HG02571 (cell line): ENCODE results near the gene ROR1.
"Not testable (repeated sequence)": the region's sequence is repeated elsewhere in the genome, so short reads cannot be mapped to it uniquely, and the experiment has no call there.

Source experiments
- ATAC-seq: cut with Tn5 transposase; IDR thresholded peaks from one replicate; pipeline ENCODE4 v1.9.1; 2021; ENCODE audit warnings: mild to moderate bottlenecking, moderate library complexity; ENCODE audit not compliant: unreplicated experiment

Gene ROR1

GRCh38 chr1:63790989-63791388, 17.2 kb downstream of the ROR1 start:
- ATAC-seq = no peak

- ATAC-seq = no peak
These were observed 18.3 kb downstream of the ROR1 start for GRCh38 chr1:63792152-63792551.

- ATAC-seq = no peak
These were observed 20.0 kb downstream of the ROR1 start for GRCh38 chr1:63793741-63794240.

DNA sequence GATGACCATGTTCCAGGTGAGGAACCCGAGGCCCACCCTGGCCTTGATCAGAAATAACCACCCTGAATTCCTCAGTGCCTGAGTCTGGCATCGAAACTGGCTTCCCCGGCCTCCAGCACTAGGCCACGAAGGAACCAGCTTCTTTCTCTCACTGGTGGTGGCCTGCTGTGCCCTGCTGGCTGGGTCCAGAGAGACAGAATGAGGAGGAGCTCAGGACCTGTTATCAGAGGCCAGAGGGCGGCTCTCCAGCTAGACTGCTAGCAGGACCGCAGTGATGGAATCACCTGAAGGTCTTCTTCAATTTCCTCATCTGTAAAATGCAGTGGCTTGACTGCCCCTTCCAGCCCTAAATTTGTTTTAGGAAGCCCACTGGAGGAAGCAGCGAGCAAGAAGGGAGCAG, 20.5 kb downstream of the ROR1 start:
- no peak for ATAC-seq

DNA sequence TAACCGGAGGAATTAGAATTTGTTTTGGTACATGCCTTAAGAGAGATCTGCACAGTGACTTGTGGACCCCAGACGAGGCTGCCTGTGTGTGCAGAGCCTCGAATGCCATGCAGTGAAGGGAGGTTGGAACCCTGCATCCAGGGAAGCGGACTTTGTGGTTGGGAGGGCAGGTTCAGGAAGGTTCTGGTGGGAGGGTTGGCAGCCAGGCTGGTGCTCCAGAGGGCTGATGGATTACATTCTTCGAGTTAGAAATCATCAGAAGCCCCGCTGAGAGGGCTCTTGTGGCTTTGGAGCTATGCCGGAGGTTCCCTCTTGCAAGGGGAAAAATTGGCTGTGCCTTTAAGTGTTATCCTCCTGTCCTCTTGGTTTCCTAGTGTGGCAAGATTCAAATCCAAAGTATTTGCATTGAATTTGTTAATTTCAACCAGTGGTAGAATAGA, 21.1 kb downstream of the ROR1 start:
- no peak for ATAC-seq

DNA sequence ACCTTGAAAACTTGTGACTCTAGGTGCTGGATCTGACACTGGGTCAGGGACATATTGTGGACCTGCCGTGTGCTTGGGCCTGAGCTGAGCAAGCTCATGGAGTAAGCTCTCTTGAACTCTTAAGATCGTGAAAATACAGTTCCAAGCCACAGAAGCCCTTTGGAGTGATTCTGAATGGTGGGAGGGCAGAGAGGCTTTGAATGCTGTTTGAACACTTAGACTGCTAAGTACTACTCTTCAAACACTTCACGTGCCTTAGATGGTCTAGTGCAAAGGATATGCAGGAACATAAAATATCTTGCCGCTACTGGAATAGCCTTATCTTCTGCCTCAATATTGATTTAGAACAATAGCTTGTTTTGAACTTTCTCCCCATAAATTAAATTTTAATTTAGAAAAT, 21.6 kb downstream of the ROR1 start:
- no peak for ATAC-seq

DNA sequence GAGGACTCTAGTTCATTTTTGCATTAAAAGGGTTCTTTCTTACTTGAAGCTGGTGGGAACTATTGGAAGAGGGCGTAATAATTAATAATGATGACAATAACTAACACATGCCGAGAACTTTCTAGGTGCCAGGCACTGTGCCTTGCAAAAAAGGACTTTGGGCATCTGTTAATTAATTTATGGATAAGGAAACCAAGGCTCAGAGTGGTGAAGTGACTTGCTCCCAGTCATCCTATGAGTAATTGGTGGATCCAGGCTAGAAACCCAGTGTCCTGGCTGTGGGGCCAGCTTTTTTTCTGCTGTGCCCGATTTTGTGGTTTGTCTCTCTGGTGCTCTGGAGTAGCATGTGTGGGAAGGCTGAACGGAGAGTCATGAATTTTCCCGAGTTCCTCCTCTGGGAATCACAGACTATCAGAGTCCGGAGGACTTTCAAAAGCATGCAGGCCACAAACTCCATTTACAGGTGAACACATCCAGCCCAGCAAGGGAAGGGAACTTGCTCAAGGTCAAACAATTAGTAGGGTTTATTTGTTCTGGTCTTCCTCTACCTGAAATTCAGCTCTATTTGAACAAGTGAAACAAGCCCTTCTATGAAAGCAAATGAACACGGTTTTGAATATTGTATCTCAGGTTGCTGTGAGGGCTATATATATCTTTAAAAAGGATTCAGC, 23.4 kb downstream of the ROR1 start:
- ATAC-seq = no peak

DNA sequence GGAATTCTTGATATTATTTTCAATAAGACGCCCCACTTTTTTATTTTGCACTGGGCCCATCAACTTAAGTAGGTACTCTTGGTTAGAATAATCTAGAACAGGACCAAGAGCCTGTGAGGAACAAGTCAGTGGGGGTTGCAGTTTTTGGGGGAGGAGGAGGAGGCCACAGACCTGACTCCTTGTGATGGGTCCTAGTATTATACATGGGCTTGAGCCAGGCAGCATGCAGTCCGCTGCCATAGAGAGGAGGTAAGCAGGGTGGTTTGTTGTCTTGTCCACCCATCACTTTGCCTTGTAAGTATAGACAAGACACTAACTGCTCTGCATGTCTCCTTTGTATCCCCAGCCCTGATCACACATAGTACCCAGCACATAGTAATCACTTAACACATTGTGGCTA, 24.5 kb downstream of the ROR1 start:
- no peak for ATAC-seq

DNA sequence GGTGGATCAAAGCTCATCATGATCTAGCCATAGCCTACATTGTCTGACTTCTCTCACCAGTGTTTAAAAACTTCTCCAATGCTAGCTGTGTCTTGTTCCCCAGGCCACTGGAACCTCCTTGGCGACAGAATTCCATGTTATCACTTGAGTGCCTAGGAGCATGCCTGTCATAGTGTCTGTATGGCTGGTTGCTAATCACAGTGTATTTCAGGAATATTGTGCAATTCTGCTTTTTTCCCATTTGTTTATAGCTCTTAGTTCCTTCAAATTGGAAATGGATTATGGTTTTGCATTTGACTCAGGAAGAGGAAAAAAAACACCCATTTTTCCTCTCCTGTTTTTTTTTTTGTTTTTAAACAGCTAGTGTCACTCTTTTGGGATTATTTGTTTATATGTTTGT, 25.5 kb downstream of the ROR1 start:
- ATAC-seq = no peak

- no peak for ATAC-seq
These were observed 26.0 kb downstream of the ROR1 start for GRCh38 chr1:63799820-63800219.

- no peak for ATAC-seq
These were observed 28.3 kb downstream of the ROR1 start for GRCh38 chr1:63802109-63802508.

DNA sequence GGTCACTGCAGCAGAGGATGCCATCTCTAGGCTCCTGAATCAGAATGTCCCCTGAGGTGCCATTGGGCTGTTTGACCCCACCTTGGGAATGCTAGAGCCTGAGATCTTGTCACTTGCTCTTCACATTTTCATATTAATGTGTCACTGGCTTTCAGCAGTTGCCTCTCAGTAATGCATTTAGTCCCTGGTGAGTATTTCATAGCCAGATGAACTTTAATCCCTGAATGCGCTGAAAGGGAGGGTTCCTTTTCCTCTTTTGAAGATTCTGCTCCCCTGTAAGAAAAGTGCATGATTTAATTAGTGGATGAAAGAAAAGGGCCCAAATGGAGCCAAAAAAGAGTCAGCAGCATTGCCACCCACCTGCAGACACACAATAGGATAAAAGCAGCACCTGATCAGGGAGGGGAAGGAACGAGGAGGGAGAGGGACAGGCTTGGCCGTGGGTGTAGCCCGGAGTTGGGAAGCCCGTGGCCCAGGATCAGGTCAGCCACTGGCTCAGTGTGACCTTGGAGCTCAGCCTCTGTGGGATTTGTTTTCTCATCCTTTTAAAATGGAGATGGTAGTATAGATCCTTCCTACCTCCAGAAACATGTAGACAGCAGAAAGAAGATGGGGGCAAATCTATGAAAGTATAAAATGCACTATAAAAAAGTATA, 31.1 kb downstream of the ROR1 start:
- ATAC-seq = no peak

- no peak for ATAC-seq
These were observed 33.2 kb downstream of the ROR1 start for GRCh38 chr1:63807046-63807445.

- ATAC-seq = no peak
These were observed 37.2 kb downstream of the ROR1 start for GRCh38 chr1:63810936-63811469.

GRCh38 chr1:63812071-63812700, 38.4 kb downstream of the ROR1 start:
- ATAC-seq = no peak

DNA sequence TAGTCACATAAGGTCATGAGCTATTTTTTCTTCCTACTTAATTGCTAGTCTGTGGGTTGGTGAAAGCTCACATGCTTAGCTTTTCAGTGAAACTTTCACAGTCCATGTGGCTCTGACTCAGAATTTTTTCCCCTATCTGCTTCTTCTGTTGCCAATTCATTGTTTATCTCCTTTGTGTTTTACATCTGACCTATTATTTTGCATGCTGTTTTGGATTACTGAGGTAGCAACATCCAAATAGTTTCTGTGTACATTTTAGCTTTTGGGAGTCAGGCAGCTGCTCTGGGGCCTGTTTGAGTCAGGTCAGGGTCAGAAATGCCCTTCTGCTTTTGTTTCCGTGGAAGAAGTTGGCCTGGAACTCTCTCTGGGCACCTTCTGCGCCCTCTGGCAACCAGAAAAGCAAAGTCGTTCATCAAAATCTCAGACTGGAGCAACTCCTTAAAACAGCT, 40.0 kb downstream of the ROR1 start:
- no peak for ATAC-seq

DNA sequence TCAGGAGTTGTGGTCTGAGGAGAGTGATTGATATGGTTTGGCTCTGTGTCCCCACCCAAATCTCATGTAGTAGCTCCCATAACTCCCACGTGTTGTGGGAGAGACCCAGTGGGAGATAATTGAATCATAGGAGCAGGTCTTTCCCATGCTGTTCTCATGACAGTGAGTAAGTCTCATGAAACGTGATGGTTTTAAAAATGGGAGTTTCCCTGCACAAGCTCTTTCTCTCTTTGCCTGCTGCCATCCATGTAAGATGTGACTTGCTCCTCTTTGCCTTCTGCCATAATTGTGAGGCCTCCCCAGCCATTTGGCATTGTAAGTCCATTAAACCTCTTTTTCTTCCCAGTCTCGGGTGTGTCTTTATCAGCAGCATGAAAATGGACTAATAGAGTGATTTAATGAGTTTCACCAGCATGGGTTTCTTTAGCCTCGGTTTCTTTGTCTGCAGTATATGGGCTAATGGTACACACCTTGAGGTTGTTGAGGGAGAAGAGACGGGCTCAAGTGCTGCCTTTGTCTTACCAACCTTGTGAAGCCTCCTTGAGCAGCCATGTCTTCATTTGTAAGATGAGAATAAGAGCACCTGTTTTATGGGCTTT, 42.5 kb downstream of the ROR1 start:
- ATAC-seq = not testable (repeated sequence)

GRCh38 chr1:63817152-63817667, 43.4 kb downstream of the ROR1 start:
- ATAC-seq = no peak

- no peak for ATAC-seq
These were observed 43.9 kb downstream of the ROR1 start for GRCh38 chr1:63817700-63818099.

- no peak for ATAC-seq
These were observed 44.9 kb downstream of the ROR1 start for GRCh38 chr1:63818567-63819325.
